ENCODE measurements around the gene UACA.

DNA sequence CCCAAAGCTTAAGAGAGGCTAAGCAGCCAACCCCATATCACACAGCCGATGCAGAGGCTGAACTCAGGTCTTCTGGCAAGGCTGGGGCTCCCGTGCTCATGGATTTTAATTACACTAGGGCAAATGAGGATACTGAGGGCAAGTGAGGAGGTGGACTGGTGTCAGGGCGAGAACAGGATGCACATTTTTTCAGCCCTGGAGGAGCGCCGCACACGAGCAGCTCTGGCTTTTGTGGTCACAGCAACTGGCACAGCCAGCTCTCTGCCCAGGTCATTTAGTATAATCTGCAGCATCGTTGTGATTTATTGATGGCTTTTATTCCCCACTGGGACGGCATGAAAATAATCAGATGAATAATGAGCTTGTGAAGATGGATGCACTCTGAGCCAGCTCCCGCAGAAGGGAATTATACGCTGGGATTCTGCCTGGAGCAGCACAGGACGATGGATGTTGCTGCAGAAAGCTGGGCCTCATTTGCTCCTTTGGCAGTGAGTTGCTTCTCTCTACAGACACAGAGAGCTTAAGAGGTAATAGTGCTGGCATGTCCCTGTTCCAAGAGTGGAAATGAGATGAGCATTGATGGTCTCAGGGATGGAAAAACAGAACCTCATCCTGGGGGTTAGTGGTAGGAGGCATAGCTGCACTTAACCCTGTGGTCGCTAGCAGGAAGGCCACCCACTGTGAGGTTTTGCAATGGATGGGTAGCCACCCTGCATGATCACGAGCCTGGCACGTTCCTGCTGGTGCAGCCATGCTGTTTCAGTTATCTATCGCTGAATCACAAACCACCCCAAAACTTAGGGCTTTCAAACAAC lies 135.4 kb downstream of the UACA start:
- no peak for TF ChIP-seq EZH2phosphoT487 (IDR thresholded peaks at IDR 0.05; ENCODE audit: insufficient read depth, low read depth)
- TF ChIP-seq EZH2 (IDR thresholded peaks at IDR 0.05; ENCODE audit: insufficient read depth, poor library complexity, severe bottlenecking), result no peak

Measured in GM23248 (cell line).